PFSK-1 (cell line): Measurements from ENCODE around the gene MGAT4C.

ENCODE experiments used
- POLR2AphosphoS5 ChIP-seq: IDR thresholded peaks from 2 replicates; pipeline ENCODE4 v1.6.1; 2012; ENCODE audit warnings: low read depth, mild to moderate bottlenecking, control low read depth, low read length, moderate library complexity
- SIN3A ChIP-seq: IDR thresholded peaks from 2 replicates; pipeline ENCODE4 v1.6.1; 2012; ENCODE audit warnings: mild to moderate bottlenecking, low read length, moderate library complexity, borderline replicate concordance; ENCODE audit not compliant: insufficient read depth
- TAF1 ChIP-seq: IDR thresholded peaks from 2 replicates; pipeline ENCODE4 v1.6.1; 2012; ENCODE audit warnings: low read length, control low read depth, borderline replicate concordance; ENCODE audit not compliant: insufficient read depth
- TF ChIP-seq, protein P1 (sequence below), 2 experiments: IDR thresholded peaks; 2 replicates each; pipeline versions ENCODE4 v1.6.1 to v1.8.0; 2011 to 2012; ENCODE audit warnings: low read depth in 2 of 2, low read length in 2 of 2, control low read depth in 1 of 2, inconsistent platforms in 1 of 2, mild to moderate bottlenecking in 1 of 2, moderate library complexity in 1 of 2; ENCODE audit not compliant: insufficient read depth in 1 of 2

- TF ChIP-seq SIN3A = no peak
- TF ChIP-seq TAF1 = no peak
- TF ChIP-seq, protein P1, sequence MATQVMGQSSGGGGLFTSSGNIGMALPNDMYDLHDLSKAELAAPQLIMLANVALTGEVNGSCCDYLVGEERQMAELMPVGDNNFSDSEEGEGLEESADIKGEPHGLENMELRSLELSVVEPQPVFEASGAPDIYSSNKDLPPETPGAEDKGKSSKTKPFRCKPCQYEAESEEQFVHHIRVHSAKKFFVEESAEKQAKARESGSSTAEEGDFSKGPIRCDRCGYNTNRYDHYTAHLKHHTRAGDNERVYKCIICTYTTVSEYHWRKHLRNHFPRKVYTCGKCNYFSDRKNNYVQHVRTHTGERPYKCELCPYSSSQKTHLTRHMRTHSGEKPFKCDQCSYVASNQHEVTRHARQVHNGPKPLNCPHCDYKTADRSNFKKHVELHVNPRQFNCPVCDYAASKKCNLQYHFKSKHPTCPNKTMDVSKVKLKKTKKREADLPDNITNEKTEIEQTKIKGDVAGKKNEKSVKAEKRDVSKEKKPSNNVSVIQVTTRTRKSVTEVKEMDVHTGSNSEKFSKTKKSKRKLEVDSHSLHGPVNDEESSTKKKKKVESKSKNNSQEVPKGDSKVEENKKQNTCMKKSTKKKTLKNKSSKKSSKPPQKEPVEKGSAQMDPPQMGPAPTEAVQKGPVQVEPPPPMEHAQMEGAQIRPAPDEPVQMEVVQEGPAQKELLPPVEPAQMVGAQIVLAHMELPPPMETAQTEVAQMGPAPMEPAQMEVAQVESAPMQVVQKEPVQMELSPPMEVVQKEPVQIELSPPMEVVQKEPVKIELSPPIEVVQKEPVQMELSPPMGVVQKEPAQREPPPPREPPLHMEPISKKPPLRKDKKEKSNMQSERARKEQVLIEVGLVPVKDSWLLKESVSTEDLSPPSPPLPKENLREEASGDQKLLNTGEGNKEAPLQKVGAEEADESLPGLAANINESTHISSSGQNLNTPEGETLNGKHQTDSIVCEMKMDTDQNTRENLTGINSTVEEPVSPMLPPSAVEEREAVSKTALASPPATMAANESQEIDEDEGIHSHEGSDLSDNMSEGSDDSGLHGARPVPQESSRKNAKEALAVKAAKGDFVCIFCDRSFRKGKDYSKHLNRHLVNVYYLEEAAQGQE (IDR thresholded peaks at IDR 0.05; ENCODE audit: insufficient read depth in 1 of 2, low read depth in 2 of 2, low read length in 2 of 2) = no peak
- no peak for TF ChIP-seq POLR2AphosphoS5
These were observed 25.6 kb downstream of the MGAT4C start for GRCh38 chr12:86230516-86231146.
